ENCODE measurements around the gene TBC1D30. TPM values are rescaled to one million over a fixed set of nuclear protein-coding genes. Genes with fewer than 3 reads are reported as not detected.

The TBC1D30 gene
- total RNA-seq, 1 donor, result 0.72 TPM

DNA sequence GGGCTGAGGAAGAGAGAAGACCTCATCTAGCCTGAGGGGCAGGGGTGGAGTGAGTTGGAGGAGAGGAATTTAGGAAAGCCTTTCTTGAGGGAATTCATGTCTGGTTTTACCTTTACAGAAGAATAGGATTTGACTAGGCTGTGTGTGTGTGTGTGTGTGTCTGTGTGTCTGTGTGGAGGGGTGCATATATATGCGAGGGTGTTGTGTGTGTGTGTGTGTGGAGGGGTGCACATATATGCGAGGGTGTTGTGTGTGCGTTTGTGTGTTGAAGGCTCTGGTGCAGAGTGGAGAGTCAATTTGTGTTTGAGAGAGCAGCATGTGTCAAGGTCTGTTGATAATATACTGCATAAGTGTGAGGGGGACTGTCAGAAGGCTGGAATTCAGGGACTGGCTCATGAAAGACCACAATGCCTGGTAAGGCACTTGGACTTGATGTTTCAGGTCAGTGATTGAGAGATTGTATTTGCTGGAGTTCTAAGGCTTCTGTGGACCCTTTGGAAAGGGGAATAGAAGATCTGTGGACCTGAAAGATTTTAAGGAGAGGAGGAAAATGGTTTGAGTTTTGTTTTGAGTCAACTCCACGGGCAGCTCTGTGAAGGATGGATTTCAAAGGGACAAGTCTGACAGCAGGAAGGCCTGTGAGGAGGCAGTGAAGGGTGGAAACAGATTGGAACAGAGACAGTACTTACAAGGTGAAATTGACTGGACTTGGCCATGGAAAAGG, 34.6 kb downstream of the TBC1D30 start:
- no peak overlapping the region for H2AFZ ChIP-seq (ENCODE audit: low read length)
- no peaks in the 10 kb centered on the region for H3K79me2 ChIP-seq (ENCODE audit: insufficient read depth, low read length)
- no peak overlapping the region for H3K4me3 ChIP-seq (ENCODE audit: insufficient read depth, low read length)
- no peaks in the 10 kb centered on the region for H3K36me3 ChIP-seq (ENCODE audit: insufficient read depth, low read length)
- no peak overlapping the region for H3K4me2 ChIP-seq (ENCODE audit: insufficient read depth, low read length)
- H3K9me3 ChIP-seq (ENCODE audit: low read depth, low read length), result no peaks in the 10 kb centered on the region
- H3K27me3 ChIP-seq (ENCODE audit: insufficient read depth, low read length), result peaks cover 34% of the 10 kb centered on the region
- no peaks in the 10 kb centered on the region for H4K20me1 ChIP-seq (ENCODE audit: insufficient read depth, low read length)
- no peak overlapping the region for H3K27ac ChIP-seq (ENCODE audit: low read depth, low read length)
- TF ChIP-seq, protein P1, sequence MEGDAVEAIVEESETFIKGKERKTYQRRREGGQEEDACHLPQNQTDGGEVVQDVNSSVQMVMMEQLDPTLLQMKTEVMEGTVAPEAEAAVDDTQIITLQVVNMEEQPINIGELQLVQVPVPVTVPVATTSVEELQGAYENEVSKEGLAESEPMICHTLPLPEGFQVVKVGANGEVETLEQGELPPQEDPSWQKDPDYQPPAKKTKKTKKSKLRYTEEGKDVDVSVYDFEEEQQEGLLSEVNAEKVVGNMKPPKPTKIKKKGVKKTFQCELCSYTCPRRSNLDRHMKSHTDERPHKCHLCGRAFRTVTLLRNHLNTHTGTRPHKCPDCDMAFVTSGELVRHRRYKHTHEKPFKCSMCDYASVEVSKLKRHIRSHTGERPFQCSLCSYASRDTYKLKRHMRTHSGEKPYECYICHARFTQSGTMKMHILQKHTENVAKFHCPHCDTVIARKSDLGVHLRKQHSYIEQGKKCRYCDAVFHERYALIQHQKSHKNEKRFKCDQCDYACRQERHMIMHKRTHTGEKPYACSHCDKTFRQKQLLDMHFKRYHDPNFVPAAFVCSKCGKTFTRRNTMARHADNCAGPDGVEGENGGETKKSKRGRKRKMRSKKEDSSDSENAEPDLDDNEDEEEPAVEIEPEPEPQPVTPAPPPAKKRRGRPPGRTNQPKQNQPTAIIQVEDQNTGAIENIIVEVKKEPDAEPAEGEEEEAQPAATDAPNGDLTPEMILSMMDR (IDR thresholded peaks at IDR 0.05; ENCODE audit: extremely low read depth, low read depth, low read length), result no peak
- no peaks in the 10 kb centered on the region for H3K4me1 ChIP-seq (ENCODE audit: insufficient read depth, low read length)
- DNase-seq (ENCODE audit: insufficient read length, low spot score, missing footprints), result no peak

DNA sequence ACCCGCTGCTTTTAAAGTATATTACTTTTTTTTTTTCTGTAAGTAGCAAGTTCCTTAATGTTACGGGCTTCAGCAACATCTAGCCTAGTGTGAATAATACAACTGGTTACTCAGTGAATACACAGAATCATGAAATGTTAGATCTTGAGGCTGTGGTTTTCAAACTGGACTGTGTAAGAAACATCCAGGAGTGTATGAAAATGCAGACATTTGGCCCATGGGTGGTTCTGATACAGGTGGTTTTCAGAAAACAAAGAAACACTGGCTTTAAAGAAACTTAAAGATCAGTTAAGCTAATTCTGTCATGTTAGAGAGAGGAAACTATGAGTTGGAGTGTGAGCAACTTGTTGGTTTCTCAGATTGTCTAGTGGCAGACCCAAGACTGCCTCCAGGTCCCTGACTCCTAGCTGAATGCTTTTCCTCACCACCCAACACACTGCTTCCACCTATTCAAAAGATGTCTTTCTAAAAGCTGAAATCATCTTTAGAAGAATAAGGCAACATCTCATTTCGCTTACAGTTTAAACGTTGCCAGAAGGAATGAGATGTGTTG, 36.1 kb downstream of the TBC1D30 start:
- Histone ChIP-seq H3K9me3 (ENCODE audit: low read depth, low read length) (no peaks in the 10 kb centered on the region), H3K27me3 (ENCODE audit: insufficient read depth, low read length) (peaks cover 42% of the 10 kb centered on the region), H3K36me3 (ENCODE audit: insufficient read depth, low read length) (no peaks in the 10 kb centered on the region), H3K79me2 (ENCODE audit: insufficient read depth, low read length) (no peaks in the 10 kb centered on the region), H3K27ac (ENCODE audit: low read depth, low read length) (no peak overlapping the region), H3K4me2 (ENCODE audit: insufficient read depth, low read length) (no peak overlapping the region), H3K4me1 (ENCODE audit: insufficient read depth, low read length) (no peaks in the 10 kb centered on the region), H2AFZ (ENCODE audit: low read length) (no peak overlapping the region), H3K4me3 (ENCODE audit: insufficient read depth, low read length) (no peak overlapping the region), H4K20me1 (ENCODE audit: insufficient read depth, low read length) (no peaks in the 10 kb centered on the region)
- DNase-seq (ENCODE audit: insufficient read length, low spot score, missing footprints), result no peak
- TF ChIP-seq, protein P1 (IDR thresholded peaks at IDR 0.05; ENCODE audit: extremely low read depth, low read depth, low read length), result no peak

DNA sequence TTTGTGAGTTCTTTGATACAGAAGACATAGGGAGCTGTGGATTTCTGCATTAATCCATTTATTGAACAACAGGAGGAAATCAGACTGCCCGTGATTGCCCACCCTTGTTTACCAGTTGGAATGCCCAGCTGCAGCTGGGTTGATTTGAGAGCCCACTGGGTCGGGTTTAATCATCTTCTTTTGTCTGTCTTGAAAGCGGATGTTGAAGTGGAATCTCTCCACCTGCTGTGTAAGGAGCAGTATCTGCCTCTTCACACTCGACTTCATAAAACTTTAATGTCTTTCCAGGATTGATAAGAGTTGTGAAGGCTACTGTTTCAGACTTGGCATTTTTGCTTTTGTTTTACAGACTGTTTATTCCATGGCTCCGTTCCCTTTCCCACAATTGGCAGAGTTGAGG, 39.9 kb downstream of the TBC1D30 start:
- H3K4me1 ChIP-seq (ENCODE audit: insufficient read depth, low read length), result no peaks in the 10 kb centered on the region
- no peaks in the 10 kb centered on the region for H3K9me3 ChIP-seq (ENCODE audit: low read depth, low read length)
- no peak overlapping the region for H2AFZ ChIP-seq (ENCODE audit: low read length)
- no peaks in the 10 kb centered on the region for H4K20me1 ChIP-seq (ENCODE audit: insufficient read depth, low read length)
- DNase-seq (ENCODE audit: insufficient read length, low spot score, missing footprints), result no peak
- no peaks in the 10 kb centered on the region for H3K79me2 ChIP-seq (ENCODE audit: insufficient read depth, low read length)
- peaks cover 46% of the 10 kb centered on the region for H3K27me3 ChIP-seq (ENCODE audit: insufficient read depth, low read length)
- TF ChIP-seq, protein P1 (IDR thresholded peaks at IDR 0.05; ENCODE audit: extremely low read depth, low read depth, low read length), result no peak
- H3K36me3 ChIP-seq (ENCODE audit: insufficient read depth, low read length), result no peaks in the 10 kb centered on the region
- no peak overlapping the region for H3K4me2 ChIP-seq (ENCODE audit: insufficient read depth, low read length)
- H3K27ac ChIP-seq (ENCODE audit: low read depth, low read length), result no peak overlapping the region
- no peak overlapping the region for H3K4me3 ChIP-seq (ENCODE audit: insufficient read depth, low read length)

DNA sequence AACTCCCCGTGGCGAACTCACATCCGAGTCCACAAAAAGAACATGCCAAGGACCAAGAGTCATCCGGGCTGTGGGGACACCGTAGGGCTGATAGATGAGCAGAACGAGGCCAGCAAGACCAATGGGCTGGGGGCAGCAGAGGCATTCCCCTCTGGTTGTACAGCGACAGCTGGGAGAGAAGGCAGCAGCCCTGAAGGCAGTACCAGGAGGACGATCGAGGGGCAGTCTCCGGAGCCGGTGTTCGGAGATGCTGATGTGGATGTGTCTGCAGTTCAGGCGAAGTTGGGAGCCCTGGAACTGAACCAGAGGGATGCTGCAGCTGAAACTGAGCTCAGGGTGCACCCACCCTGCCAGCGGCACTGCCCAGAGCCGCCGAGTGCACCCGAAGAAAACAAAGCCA, 50.7 kb downstream of the TBC1D30 start:
- no peaks in the 10 kb centered on the region for H3K9me3 ChIP-seq (ENCODE audit: low read depth, low read length)
- H3K36me3 ChIP-seq (ENCODE audit: insufficient read depth, low read length), result no peaks in the 10 kb centered on the region
- H3K4me2 ChIP-seq (ENCODE audit: insufficient read depth, low read length), result no peak overlapping the region
- TF ChIP-seq, protein P1 (IDR thresholded peaks at IDR 0.05; ENCODE audit: extremely low read depth, low read depth, low read length), result no peak
- H3K27me3 ChIP-seq (ENCODE audit: insufficient read depth, low read length), result peaks cover 30% of the 10 kb centered on the region
- no peaks in the 10 kb centered on the region for H4K20me1 ChIP-seq (ENCODE audit: insufficient read depth, low read length)
- no peak overlapping the region for H3K4me3 ChIP-seq (ENCODE audit: insufficient read depth, low read length)
- H3K4me1 ChIP-seq (ENCODE audit: insufficient read depth, low read length), result no peaks in the 10 kb centered on the region
- H2AFZ ChIP-seq (ENCODE audit: low read length), result no peak overlapping the region
- H3K79me2 ChIP-seq (ENCODE audit: insufficient read depth, low read length), result no peaks in the 10 kb centered on the region
- no peak overlapping the region for H3K27ac ChIP-seq (ENCODE audit: low read depth, low read length)
- no peak for DNase-seq (ENCODE audit: insufficient read length, low spot score, missing footprints)
